H9 (cell line): Measurements from ENCODE around the gene NDUFB1. TPM values are rescaled to one million over a fixed set of nuclear protein-coding genes. Genes with fewer than 3 reads are reported as not detected.

Experiments used
- DNase-seq: peaks from one replicate; pipeline ENCODE4 v3.0.0-alpha.2; 2017
- H2AFZ ChIP-seq: one replicate; pipeline ENCODE4 v1.6.1; 2013; ENCODE audit warnings: mild to moderate bottlenecking, low read length, control low read depth, moderate library complexity
- H2AK5ac ChIP-seq: 2 replicates; pipeline ENCODE4 v1.6.1; 2013; ENCODE audit warnings: low read length, control low read depth, mixed read lengths; ENCODE audit not compliant: insufficient read length
- H2BK120ac ChIP-seq: one replicate; pipeline ENCODE4 v1.6.1; 2013; ENCODE audit warnings: low read depth, mild to moderate bottlenecking, low read length, control low read depth, inconsistent platforms; ENCODE audit not compliant: poor library complexity, severe bottlenecking
- H2BK12ac ChIP-seq: 2 replicates; pipeline ENCODE4 v1.6.1; 2013; ENCODE audit warnings: low read length, control low read depth, mixed read lengths, low read depth; ENCODE audit not compliant: insufficient read length
- H2BK15ac ChIP-seq: 2 replicates; pipeline ENCODE4 v1.6.1; 2013; ENCODE audit warnings: low read depth, low read length, control low read depth
- H2BK20ac ChIP-seq: one replicate; pipeline ENCODE4 v1.6.1; 2013; ENCODE audit warnings: low read depth, mild to moderate bottlenecking, low read length, control low read depth, inconsistent platforms; ENCODE audit not compliant: poor library complexity, severe bottlenecking
- H2BK5ac ChIP-seq: 2 replicates; pipeline ENCODE4 v1.6.1; 2013; ENCODE audit warnings: low read length, control low read depth, mixed read lengths; ENCODE audit not compliant: insufficient read length
- H3K14ac ChIP-seq: 2 replicates; pipeline ENCODE4 v1.6.1; 2013; ENCODE audit warnings: low read length, control low read depth; ENCODE audit not compliant: insufficient read depth
- H3K18ac ChIP-seq: 2 replicates; pipeline ENCODE4 v1.6.1; 2013; ENCODE audit warnings: low read depth, mild to moderate bottlenecking, mixed read lengths, low read length, control low read depth; ENCODE audit not compliant: insufficient read length
- H3K23ac ChIP-seq: 2 replicates; pipeline ENCODE4 v1.6.1; 2013; ENCODE audit warnings: low read length, control low read depth, mixed read lengths, low read depth; ENCODE audit not compliant: insufficient read length
- H3K23me2 ChIP-seq: 2 replicates; pipeline ENCODE4 v1.6.1; 2013; ENCODE audit warnings: low read depth, mild to moderate bottlenecking, mixed read lengths, low read length, control low read depth; ENCODE audit not compliant: insufficient read length, poor library complexity, severe bottlenecking
- H3K27ac ChIP-seq: 2 replicates; pipeline ENCODE4 v1.5.1; 2013; ENCODE audit warnings: low read length, control low read depth, mixed read lengths, low read depth; ENCODE audit not compliant: insufficient read length
- H3K27me3 ChIP-seq: 2 replicates; pipeline ENCODE4 v1.6.1; 2013; ENCODE audit warnings: low read length, control low read depth, inconsistent platforms; ENCODE audit not compliant: insufficient read depth
- H3K4ac ChIP-seq: 2 replicates; pipeline ENCODE4 v1.6.1; 2013; ENCODE audit warnings: low read depth, mild to moderate bottlenecking, control low read depth, inconsistent platforms, low read length, moderate library complexity
- H3K4me1 ChIP-seq: 2 replicates; pipeline ENCODE4 v1.6.1; 2013; ENCODE audit warnings: low read length, control low read depth, inconsistent platforms; ENCODE audit not compliant: insufficient read depth
- H3K4me2 ChIP-seq: 2 replicates; pipeline ENCODE4 v1.6.1; 2013; ENCODE audit warnings: low read length, control low read depth, mixed read lengths; ENCODE audit not compliant: insufficient read length, insufficient read depth
- H3K56ac ChIP-seq: 2 replicates; pipeline ENCODE4 v1.6.1; 2013; ENCODE audit warnings: low read depth, mild to moderate bottlenecking, mixed read lengths, low read length, control low read depth; ENCODE audit not compliant: insufficient read length
- H3K79me1 ChIP-seq: 2 replicates; pipeline ENCODE4 v1.6.1; 2013; ENCODE audit warnings: low read depth, mild to moderate bottlenecking, moderate library complexity, low read length, control low read depth, inconsistent platforms; ENCODE audit not compliant: insufficient read depth, poor library complexity, severe bottlenecking
- H3K79me2 ChIP-seq: 2 replicates; pipeline ENCODE4 v1.6.1; 2013; ENCODE audit warnings: low read length, control low read depth, inconsistent platforms; ENCODE audit not compliant: insufficient read depth
- H3K9ac ChIP-seq: 2 replicates; pipeline ENCODE4 v1.6.1; 2013; ENCODE audit warnings: low read length, control low read depth, mixed read lengths; ENCODE audit not compliant: insufficient read length; ENCODE audit errors: extremely low read depth
- H3K9me3 ChIP-seq: one replicate; pipeline ENCODE4 v1.6.1; 2013; ENCODE audit warnings: low read depth, low read length, inconsistent platforms; ENCODE audit not compliant: control insufficient read depth
- H3T11ph ChIP-seq: one replicate; pipeline ENCODE4 v1.6.1; 2013; ENCODE audit warnings: mild to moderate bottlenecking, low read length, control low read depth, inconsistent platforms
- H4K20me1 ChIP-seq: one replicate; pipeline ENCODE4 v1.6.1; 2013; ENCODE audit not compliant: control insufficient read depth, insufficient read length, insufficient read depth
- H4K5ac ChIP-seq: 2 replicates; pipeline ENCODE4 v1.6.1; 2013; ENCODE audit warnings: low read depth, mild to moderate bottlenecking, mixed read lengths, low read length, control low read depth; ENCODE audit not compliant: insufficient read length
- H4K8ac ChIP-seq: replicated peaks from 2 replicates; pipeline ENCODE4 v1.6.1; 2013; ENCODE audit warnings: low read length, control low read depth, mixed read lengths, low read depth; ENCODE audit not compliant: insufficient read length
- H4K91ac ChIP-seq: 2 replicates; pipeline ENCODE4 v1.6.1; 2013; ENCODE audit warnings: low read depth, mild to moderate bottlenecking, moderate library complexity, mixed read lengths, low read length, control low read depth; ENCODE audit not compliant: insufficient read length
- H3K27ac Mint-ChIP-seq, 3 experiments: 2 replicates in 2 of 3; 3 replicates in 1 of 3; pipeline ENCODE4 v1.8.0; 2020 to 2021; ENCODE audit warnings: mixed read lengths in 3 of 3, mild to moderate bottlenecking in 1 of 3, moderate library complexity in 1 of 3
- H3K27me3 Mint-ChIP-seq: 2 replicates; pipeline ENCODE4 v1.8.0; 2021; ENCODE audit warnings: low read depth, mild to moderate bottlenecking, moderate library complexity, mixed read lengths
- H3K36me3 Mint-ChIP-seq, 3 experiments: 2 replicates in 2 of 3; 3 replicates in 1 of 3; pipeline ENCODE4 v1.8.0; 2020 to 2021; ENCODE audit warnings: low read depth in 3 of 3, mixed read lengths in 3 of 3; ENCODE audit not compliant: insufficient read depth in 1 of 3
- H3K4me1 Mint-ChIP-seq, 2 experiments: 2 replicates each; pipeline ENCODE4 v1.8.0; 2020; ENCODE audit warnings: mixed read lengths in 2 of 2
- H3K4me3 Mint-ChIP-seq, 2 experiments: 2 replicates in 1 of 2; 3 replicates in 1 of 2; pipeline ENCODE4 v1.8.0; 2020 to 2021; ENCODE audit warnings: mild to moderate bottlenecking in 2 of 2, mixed read lengths in 2 of 2, moderate library complexity in 1 of 2
- H3K9me3 Mint-ChIP-seq, 2 experiments: 2 replicates in 1 of 2; 3 replicates in 1 of 2; pipeline ENCODE4 v1.8.0; 2020; ENCODE audit warnings: mild to moderate bottlenecking in 2 of 2, mixed read lengths in 2 of 2, moderate library complexity in 1 of 2
- WGBS: extraction: QIAGEN DNeasy Blood & Tissue Kit; methylation state at CpG from one replicate; pipeline ENCODE4 v1.1.7; 2013; ENCODE audit warnings: missing lambda C conversion rate, low lambda C conversion rate, mixed read lengths; ENCODE audit not compliant: insufficient read length; ENCODE audit errors: extremely low coverage; 5-methylcytosine and 5-hydroxymethylcytosine counted together
- total RNA-seq: library from RNA; stranded (reverse); gene quantifications from 2 replicates; pipeline ENCODE4 v1.2.1, GENCODE V29; 2021
- TF ChIP-seq, protein P1 (sequence below): fragments of 200-600 bp; sonication (generic); conservative IDR thresholded peaks from 3 replicates; pipeline ENCODE4 v1.8.0; 2021; ENCODE audit warnings: antibody characterized with exemption, mild to moderate bottlenecking

Gene NDUFB1
- total RNA-seq, 1 experiment from 2014 or later = 153 TPM

DNA sequence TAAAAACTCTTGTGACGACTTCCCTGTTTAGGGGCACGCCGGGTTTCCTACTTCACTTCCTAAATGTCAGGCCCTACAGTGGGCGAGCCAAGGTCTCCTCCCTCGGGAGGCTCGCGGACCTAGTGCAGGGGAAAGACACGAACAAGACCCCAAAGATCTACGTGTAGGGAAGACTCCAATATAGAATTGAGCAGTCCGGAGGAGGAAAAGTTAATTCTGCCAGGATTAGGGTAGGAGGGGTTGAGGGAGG, 15.7 kb downstream of the NDUFB1 start:
- Histone ChIP-seq H3K23me2 (no peaks in the 10 kb centered on the region), H4K8ac (no peak overlapping the region), H3K18ac (no peak overlapping the region), H3K4me1 (peaks cover 2% of the 10 kb centered on the region), H2BK120ac (no peak overlapping the region), H2BK20ac (no peak overlapping the region), H3K14ac (no peak overlapping the region), H3K23ac (no peak overlapping the region), H3K56ac (no peak overlapping the region), H2BK5ac (no peak overlapping the region), H3K9ac (peak overlapping the region; percentile 67), H3K79me2 (peaks cover 25% of the 10 kb centered on the region; the same call in 1 of the 2 replicates), H2AFZ (no peak overlapping the region), H4K5ac (no peak overlapping the region), H3K4me2 (peak overlapping the region; percentile 89), H2BK15ac (no peak overlapping the region), H4K20me1 (no peaks in the 10 kb centered on the region), H3T11ph (no peak overlapping the region), H3K9me3 (no peaks in the 10 kb centered on the region), H4K91ac (no peak overlapping the region), H3K79me1 (peaks cover 8% of the 10 kb centered on the region), H2AK5ac (no peak overlapping the region), H3K4ac (no peak overlapping the region), H3K27me3 (no peaks in the 10 kb centered on the region), H3K27ac (no peak overlapping the region), H2BK12ac (no peak overlapping the region)
- H3K27ac Mint-ChIP-seq = peak overlapping the region; percentile 70 to 97 (median 95)
- no CpG with 5 or more reads among the region's 10 CpGs for WGBS
- TF ChIP-seq, protein P1, sequence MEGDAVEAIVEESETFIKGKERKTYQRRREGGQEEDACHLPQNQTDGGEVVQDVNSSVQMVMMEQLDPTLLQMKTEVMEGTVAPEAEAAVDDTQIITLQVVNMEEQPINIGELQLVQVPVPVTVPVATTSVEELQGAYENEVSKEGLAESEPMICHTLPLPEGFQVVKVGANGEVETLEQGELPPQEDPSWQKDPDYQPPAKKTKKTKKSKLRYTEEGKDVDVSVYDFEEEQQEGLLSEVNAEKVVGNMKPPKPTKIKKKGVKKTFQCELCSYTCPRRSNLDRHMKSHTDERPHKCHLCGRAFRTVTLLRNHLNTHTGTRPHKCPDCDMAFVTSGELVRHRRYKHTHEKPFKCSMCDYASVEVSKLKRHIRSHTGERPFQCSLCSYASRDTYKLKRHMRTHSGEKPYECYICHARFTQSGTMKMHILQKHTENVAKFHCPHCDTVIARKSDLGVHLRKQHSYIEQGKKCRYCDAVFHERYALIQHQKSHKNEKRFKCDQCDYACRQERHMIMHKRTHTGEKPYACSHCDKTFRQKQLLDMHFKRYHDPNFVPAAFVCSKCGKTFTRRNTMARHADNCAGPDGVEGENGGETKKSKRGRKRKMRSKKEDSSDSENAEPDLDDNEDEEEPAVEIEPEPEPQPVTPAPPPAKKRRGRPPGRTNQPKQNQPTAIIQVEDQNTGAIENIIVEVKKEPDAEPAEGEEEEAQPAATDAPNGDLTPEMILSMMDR = no peak
- H3K4me1 Mint-ChIP-seq = peaks cover 28 to 30% of the 10 kb centered on the region in 2 experiments
- no peaks in the 10 kb centered on the region for H3K27me3 Mint-ChIP-seq
- DNase-seq = no peak
- H3K36me3 Mint-ChIP-seq = no peaks in the 10 kb centered on the region
- peak overlapping the region; percentile 95 to 100 for H3K4me3 Mint-ChIP-seq
- H3K9me3 Mint-ChIP-seq = no peaks in the 10 kb centered on the region
